ENCODE results near the gene GREB1. TPM values are rescaled to one million over a fixed set of nuclear protein-coding genes. Genes with fewer than 3 reads are reported as not detected.

The GREB1 gene
- total and polyA plus RNA-seq, 2 of the 4 experiments (the other 2 are of a cell fraction): 0.05 TPM; not detected in 1

DNA sequence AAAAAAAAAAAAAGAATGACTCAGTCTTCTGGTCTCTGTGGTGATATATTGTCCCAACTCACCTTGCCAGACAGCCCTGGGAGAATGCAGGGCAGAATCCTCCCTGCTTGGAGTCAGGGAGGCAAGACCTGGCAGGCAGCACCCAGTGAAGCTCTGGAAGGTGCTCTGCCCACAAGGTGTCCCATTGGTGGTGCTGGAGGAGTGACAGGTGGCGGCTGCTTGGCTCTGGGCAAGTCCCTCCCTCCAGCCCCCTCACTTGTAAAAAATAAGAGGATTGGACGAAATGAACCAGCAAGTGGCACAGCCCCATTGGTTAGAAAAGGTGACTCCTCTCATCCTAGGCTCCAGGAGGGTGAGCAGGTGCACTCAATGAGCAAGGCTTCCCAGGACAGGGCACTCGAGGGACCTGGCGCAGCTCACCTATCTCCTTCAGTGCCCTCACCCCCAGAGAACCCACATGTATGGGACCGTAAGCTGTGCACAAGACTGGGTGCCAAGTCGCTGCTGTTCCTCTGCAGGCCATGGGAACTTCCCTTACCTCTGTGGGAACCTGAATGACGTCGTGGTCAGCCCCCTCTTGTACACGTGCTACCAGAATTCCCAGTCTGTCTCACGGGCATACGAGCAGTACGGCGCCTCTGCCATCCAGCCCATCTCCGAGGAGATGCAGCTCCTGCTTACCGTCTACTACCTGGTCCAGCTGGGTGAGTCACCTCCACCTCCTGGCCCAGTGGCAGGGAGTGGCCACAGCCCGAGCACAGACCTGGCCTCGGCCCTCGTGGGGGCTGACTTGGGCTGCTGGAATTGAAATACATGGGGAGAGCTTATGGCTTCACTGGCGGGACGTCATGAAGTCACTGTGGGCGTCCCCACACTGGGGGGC lies 54.6 kb downstream of the GREB1 start:
- in situ Hi-C loops (cut with MboI; ENCODE audit: low sequenced_read_pairs) (loop anchor here (10.0 kb wide), 1 partner anchor 754 kb away; no protein-coding TSS in a partner anchor), intact Hi-C loops (cut with micrococcal nuclease) (loop anchor here (5.0 to 10.0 kb wide), 2 partner anchors 99 to 354 kb away; no protein-coding TSS in a partner anchor), dilution Hi-C loops (cut with HindIII; ENCODE audit: low sequenced_read_pairs, unreplicated experiment) (no loop called here)
- no peak for TF ChIP-seq RCOR1 (IDR thresholded peaks at IDR 0.05; ENCODE audit: insufficient replicate concordance, low read length)
- TF ChIP-seq SMC3 (IDR thresholded peaks at IDR 0.05; ENCODE audit: low read depth, low read length): no peak
- TF ChIP-seq, protein P1, sequence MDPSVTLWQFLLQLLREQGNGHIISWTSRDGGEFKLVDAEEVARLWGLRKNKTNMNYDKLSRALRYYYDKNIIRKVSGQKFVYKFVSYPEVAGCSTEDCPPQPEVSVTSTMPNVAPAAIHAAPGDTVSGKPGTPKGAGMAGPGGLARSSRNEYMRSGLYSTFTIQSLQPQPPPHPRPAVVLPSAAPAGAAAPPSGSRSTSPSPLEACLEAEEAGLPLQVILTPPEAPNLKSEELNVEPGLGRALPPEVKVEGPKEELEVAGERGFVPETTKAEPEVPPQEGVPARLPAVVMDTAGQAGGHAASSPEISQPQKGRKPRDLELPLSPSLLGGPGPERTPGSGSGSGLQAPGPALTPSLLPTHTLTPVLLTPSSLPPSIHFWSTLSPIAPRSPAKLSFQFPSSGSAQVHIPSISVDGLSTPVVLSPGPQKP (IDR thresholded peaks at IDR 0.05; ENCODE audit: borderline replicate concordance, low read depth, low read length): no peak
- H3K27ac ChIP-seq (ENCODE audit: insufficient read depth, low read length): no peak overlapping the region
- no peaks in the 10 kb centered on the region for H3K79me1 ChIP-seq (ENCODE audit: low read depth in 1 of 2, low read length in 2 of 2)
- peaks cover 38% of the 10 kb centered on the region for H3K27me3 ChIP-seq (ENCODE audit: control insufficient read depth, insufficient read depth, low read length)
- H4K5ac ChIP-seq (ENCODE audit: low read depth, low read length): no peak overlapping the region
- DNase-seq (no peak), ATAC-seq (ENCODE audit: low read depth) (no peak)
- H3K9ac ChIP-seq (ENCODE audit: low read depth, low read length): no peak overlapping the region
- no peaks in the 10 kb centered on the region for H3K4me1 ChIP-seq (ENCODE audit: control insufficient read depth, insufficient read depth, low read length)
- BruUV-seq (replicated peaks): no TSS peak
- POLR2A ChIA-PET (ENCODE audit: unreplicated experiment): no interaction called here
- H3K23ac ChIP-seq (ENCODE audit: low read depth, low read length): no peak overlapping the region
- no peak overlapping the region for H2AK9ac ChIP-seq (replicated peaks; ENCODE audit: low read depth, low read length, poor library complexity)
- no peak overlapping the region for H2AFZ ChIP-seq (replicated peaks; ENCODE audit: low read length, poor library complexity)
- H3K9me1 ChIP-seq (ENCODE audit: insufficient read depth, low read length): no peaks in the 10 kb centered on the region
- no peaks in the 10 kb centered on the region for H3K9me3 ChIP-seq (ENCODE audit: control insufficient read depth, insufficient read depth, low read length)
- H4K20me1 ChIP-seq (ENCODE audit: insufficient read depth, low read length): no peaks in the 10 kb centered on the region
- no peak overlapping the region for H3K18ac ChIP-seq (ENCODE audit: low read depth, low read length)
- H2BK20ac ChIP-seq (ENCODE audit: low read depth, low read length): no peak overlapping the region
- CTCF ChIA-PET: no interaction called here
- no peak overlapping the region for H3K4me3 ChIP-seq (ENCODE audit: insufficient read depth, low read depth, low read length)
- H3K36me3 ChIP-seq (ENCODE audit: control insufficient read depth, insufficient read depth, low read length): no peaks in the 10 kb centered on the region
- no peak overlapping the region for H2BK15ac ChIP-seq (ENCODE audit: low read depth, low read length)
- no peak overlapping the region for H2AK5ac ChIP-seq (ENCODE audit: low read depth, low read length)
- H4K91ac ChIP-seq (ENCODE audit: insufficient read depth, low read depth, low read length): no peak overlapping the region
- no peak overlapping the region for H3K4ac ChIP-seq (ENCODE audit: low read depth, low read length)
- no peak overlapping the region for H3K56ac ChIP-seq (ENCODE audit: extremely low read depth, insufficient read depth, low read length)
- H3K4me2 ChIP-seq (ENCODE audit: low read depth, low read length): no peak overlapping the region
- no peak overlapping the region for H4K8ac ChIP-seq (ENCODE audit: low read depth in 2 of 2, low read length in 2 of 2)
- H2BK5ac ChIP-seq (ENCODE audit: low read depth, low read length, poor library complexity, severe bottlenecking): no peak overlapping the region
- no peak overlapping the region for H3K14ac ChIP-seq (replicated peaks; ENCODE audit: low read depth, low read length)
- no peak overlapping the region for H2BK120ac ChIP-seq (ENCODE audit: low read depth, low read length)
- WGBS, 2 experiments (ENCODE audit: extremely low coverage in 2 of 2, insufficient read length in 1 of 2): 76% methylated on average over 7 of the region's 21 CpGs; no CpG with 5 or more reads in 1 of the 2 experiments

Data from IMR-90 (cell line).